Pericardium fibroblast (primary cell): ENCODE data around the gene NBDY. TPM values are rescaled to one million over a fixed set of nuclear protein-coding genes. Genes with fewer than 3 reads are reported as not detected.

Experiments
- total RNA-seq: library from RNA; depleted of rRNA; stranded (reverse); fragments of >200 nt; gene quantifications from 2 replicates; pipeline ENCODE4 v1.2.3, GENCODE V29; 2015

The NBDY gene, protein sequence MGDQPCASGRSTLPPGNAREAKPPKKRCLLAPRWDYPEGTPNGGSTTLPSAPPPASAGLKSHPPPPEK
- 19.0 TPM in 2 replicates for total RNA-seq

DNA sequence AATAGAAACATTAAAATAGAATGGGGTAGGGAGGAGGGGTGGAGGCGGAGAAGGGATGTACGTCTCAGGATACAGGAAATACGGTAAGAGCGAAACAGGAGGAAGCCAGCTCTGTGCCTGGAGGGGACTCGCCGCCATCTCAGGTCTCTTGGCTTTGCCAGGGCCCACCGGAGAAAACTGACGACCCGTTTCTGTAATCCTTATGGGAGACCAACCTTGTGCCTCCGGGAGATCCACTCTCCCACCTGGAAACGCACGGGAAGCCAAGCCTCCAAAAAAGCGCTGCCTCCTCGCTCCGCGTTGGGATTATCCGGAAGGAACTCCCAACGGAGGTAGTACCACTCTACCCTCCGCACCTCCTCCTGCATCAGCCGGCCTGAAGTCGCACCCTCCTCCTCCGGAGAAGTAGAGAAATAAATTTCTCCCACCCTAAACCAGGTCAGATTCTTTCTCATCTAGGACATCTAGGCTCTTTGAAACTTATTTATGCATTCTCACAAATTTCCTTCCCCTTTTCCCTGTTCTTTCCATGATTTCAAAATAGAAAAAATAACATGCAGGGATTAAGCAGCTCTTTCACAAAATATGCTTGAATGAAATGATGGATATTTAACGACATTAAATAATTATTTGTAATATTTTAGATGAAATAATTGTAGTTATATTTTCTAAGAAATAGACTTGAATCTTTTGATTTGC, at the start of gene NBDY:
TSS of gene NBDY (plus strand) at position 92 of the 699 bp plus-strand sequence. CDS start at position 203, 111 bp downstream.

Other genes with a start within 250 kb of the NBDY start
- gene UBQLN2, start 165.6 kb upstream of the NBDY start, total RNA-seq = 17.5 and 18.0 TPM in 2 replicates